ENCODE measurements around the gene DUSP28. TPM values are rescaled to one million over a fixed set of nuclear protein-coding genes. Genes with fewer than 3 reads are reported as not detected.

Gene DUSP28
- total RNA-seq, 1 experiment from 2014 or later: 10.7 TPM

DNA sequence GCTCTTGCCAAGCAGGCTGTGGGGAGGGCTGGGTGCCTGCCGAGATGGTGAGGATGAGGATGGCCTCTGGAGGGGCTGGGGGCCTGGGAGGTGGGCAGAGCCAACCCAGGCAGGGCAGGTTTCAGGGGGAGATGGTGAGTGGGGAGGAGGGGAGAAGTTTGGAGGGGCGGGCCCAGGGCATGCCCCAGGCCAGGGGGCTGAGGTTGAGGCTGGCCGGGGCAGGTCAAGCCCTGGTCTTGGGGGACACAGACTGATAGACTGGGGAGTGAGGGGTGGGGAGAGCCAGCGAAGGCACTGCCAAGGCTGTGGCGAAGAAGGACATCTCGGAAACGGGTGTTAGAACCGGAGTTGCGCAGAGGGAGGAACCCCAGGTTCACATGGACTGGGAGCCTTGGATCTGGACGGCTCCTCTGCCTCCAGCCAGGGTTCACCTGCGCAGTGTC is 39.0 kb downstream of the DUSP28 start:
- TF ChIP-seq, protein P1, sequence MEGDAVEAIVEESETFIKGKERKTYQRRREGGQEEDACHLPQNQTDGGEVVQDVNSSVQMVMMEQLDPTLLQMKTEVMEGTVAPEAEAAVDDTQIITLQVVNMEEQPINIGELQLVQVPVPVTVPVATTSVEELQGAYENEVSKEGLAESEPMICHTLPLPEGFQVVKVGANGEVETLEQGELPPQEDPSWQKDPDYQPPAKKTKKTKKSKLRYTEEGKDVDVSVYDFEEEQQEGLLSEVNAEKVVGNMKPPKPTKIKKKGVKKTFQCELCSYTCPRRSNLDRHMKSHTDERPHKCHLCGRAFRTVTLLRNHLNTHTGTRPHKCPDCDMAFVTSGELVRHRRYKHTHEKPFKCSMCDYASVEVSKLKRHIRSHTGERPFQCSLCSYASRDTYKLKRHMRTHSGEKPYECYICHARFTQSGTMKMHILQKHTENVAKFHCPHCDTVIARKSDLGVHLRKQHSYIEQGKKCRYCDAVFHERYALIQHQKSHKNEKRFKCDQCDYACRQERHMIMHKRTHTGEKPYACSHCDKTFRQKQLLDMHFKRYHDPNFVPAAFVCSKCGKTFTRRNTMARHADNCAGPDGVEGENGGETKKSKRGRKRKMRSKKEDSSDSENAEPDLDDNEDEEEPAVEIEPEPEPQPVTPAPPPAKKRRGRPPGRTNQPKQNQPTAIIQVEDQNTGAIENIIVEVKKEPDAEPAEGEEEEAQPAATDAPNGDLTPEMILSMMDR (IDR thresholded peaks at IDR 0.05): no peak
- TF ChIP-seq POLR2AphosphoS5 (IDR thresholded peaks at IDR 0.05; ENCODE audit: low read depth, low read length) (no peak), SIN3A (IDR thresholded peaks at IDR 0.05; ENCODE audit: borderline replicate concordance, insufficient read depth, low read depth, low read length) (no peak), TCF7L2 (IDR thresholded peaks at IDR 0.05; ENCODE audit: low read depth, low read length) (no peak)
- TF ChIP-seq, protein P2, sequence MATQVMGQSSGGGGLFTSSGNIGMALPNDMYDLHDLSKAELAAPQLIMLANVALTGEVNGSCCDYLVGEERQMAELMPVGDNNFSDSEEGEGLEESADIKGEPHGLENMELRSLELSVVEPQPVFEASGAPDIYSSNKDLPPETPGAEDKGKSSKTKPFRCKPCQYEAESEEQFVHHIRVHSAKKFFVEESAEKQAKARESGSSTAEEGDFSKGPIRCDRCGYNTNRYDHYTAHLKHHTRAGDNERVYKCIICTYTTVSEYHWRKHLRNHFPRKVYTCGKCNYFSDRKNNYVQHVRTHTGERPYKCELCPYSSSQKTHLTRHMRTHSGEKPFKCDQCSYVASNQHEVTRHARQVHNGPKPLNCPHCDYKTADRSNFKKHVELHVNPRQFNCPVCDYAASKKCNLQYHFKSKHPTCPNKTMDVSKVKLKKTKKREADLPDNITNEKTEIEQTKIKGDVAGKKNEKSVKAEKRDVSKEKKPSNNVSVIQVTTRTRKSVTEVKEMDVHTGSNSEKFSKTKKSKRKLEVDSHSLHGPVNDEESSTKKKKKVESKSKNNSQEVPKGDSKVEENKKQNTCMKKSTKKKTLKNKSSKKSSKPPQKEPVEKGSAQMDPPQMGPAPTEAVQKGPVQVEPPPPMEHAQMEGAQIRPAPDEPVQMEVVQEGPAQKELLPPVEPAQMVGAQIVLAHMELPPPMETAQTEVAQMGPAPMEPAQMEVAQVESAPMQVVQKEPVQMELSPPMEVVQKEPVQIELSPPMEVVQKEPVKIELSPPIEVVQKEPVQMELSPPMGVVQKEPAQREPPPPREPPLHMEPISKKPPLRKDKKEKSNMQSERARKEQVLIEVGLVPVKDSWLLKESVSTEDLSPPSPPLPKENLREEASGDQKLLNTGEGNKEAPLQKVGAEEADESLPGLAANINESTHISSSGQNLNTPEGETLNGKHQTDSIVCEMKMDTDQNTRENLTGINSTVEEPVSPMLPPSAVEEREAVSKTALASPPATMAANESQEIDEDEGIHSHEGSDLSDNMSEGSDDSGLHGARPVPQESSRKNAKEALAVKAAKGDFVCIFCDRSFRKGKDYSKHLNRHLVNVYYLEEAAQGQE (IDR thresholded peaks at IDR 0.05; ENCODE audit: insufficient read depth in 1 of 2, low read depth in 2 of 2, low read length in 1 of 2): no peak
- Histone ChIP-seq H3K9me3 (ENCODE audit: control insufficient read depth, insufficient read depth, low read depth, low read length) (no peaks in the 10 kb centered on the region), H3K4me3 (ENCODE audit: low read depth in 2 of 2, low read length in 2 of 2) (no peak overlapping the region), H3K27ac (ENCODE audit: low read length) (no peak overlapping the region), H3K27me3 (ENCODE audit: control insufficient read depth, insufficient read depth, low read length) (no peaks in the 10 kb centered on the region), H3K36me3 (ENCODE audit: control insufficient read depth, insufficient read depth, low read length) (no peaks in the 10 kb centered on the region), H3K4me1 (ENCODE audit: control insufficient read depth, insufficient read depth, low read length) (0 out of 2 replicates have a peak, but pooled peaks cover under 1% of the 10 kb centered on the region)
- in situ Hi-C loops (cut with HindIII; ENCODE audit: low pct_unique_long_range_greater_than_20kb, low sequenced_read_pairs): no loop called here
- intact Hi-C loops (cut with micrococcal nuclease; ENCODE audit: unreplicated experiment): no loop called here
- ChIA-PET POLR2A (no interaction called here), CTCF (no interaction called here)
- DNase-seq (ENCODE audit: low read depth, low spot score) (no peak), ATAC-seq (no peak)
- no TSS peak for BruUV-seq (replicated peaks)

DNA sequence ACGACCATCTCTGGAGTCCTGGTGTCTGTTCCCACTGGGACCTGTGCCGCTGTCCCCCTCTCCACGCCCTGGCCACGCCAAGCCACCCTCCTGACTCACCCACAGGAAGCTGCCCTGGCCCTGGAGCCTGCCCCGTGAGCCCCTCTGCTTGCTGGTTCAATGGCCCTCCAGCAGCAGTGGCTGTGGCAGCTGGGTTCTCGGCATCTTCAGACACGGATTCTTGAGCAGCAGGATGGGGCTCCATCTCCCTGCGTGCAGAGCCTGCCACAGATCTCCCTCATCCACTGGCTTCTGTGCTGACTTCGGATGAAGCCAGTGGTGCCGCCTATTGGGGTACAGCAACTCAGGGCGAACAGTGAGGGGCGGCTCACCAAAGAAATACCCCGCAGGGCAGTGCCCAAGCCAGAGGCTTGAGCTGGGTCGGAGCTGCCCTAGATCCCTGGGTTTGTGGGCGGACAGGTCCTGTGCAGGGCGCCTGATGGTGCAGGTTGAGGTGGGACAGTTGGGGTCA is 40.3 kb downstream of the DUSP28 start:
- no peaks in the 10 kb centered on the region for H3K9me3 ChIP-seq (ENCODE audit: control insufficient read depth, insufficient read depth, low read depth, low read length)
- TF ChIP-seq, protein P2 (IDR thresholded peaks at IDR 0.05; ENCODE audit: insufficient read depth in 1 of 2, low read depth in 2 of 2, low read length in 1 of 2): no peak
- no peak for ATAC-seq
- no peak for DNase-seq (ENCODE audit: low read depth, low spot score)
- H3K4me3 ChIP-seq (ENCODE audit: low read depth in 2 of 2, low read length in 2 of 2): no peak overlapping the region
- no peaks in the 10 kb centered on the region for H3K36me3 ChIP-seq (ENCODE audit: control insufficient read depth, insufficient read depth, low read length)
- BruUV-seq (replicated peaks): no TSS peak
- 0 out of 2 replicates have a peak, but pooled peaks cover 4% of the 10 kb centered on the region for H3K4me1 ChIP-seq (ENCODE audit: control insufficient read depth, insufficient read depth, low read length)
- no peaks in the 10 kb centered on the region for H3K27me3 ChIP-seq (ENCODE audit: control insufficient read depth, insufficient read depth, low read length)
- CTCF ChIA-PET: no interaction called here
- in situ Hi-C loops (cut with HindIII; ENCODE audit: low pct_unique_long_range_greater_than_20kb, low sequenced_read_pairs): no loop called here
- intact Hi-C loops (cut with micrococcal nuclease; ENCODE audit: unreplicated experiment): no loop called here
- H3K27ac ChIP-seq (ENCODE audit: low read length): no peak overlapping the region
- POLR2A ChIA-PET: no interaction called here

Measured in Panc1 (cell line).